Mesothelial cell of epicardium (in vitro differentiated cells): ENCODE measurements around the gene GNG8. TPM values are rescaled to one million over a fixed set of nuclear protein-coding genes. Genes with fewer than 3 reads are reported as not detected.
A peak's percentile ranks its signal among the peaks of the same experiment; 100 is the strongest.

Experiments
- DNase-seq, 2 experiments: peaks; one replicate each; pipeline ENCODE4 v3.0.0; 2021; ENCODE audit warnings: low spot score in 2 of 2; ENCODE audit not compliant: unreplicated experiment in 2 of 2
- H3K27ac Mint-ChIP-seq: 2 replicates; pipeline ENCODE4 v1.8.0; 2021; ENCODE audit warnings: mixed read lengths
- H3K27me3 Mint-ChIP-seq: 2 replicates; pipeline ENCODE4 v1.8.0; 2021; ENCODE audit warnings: low read depth, mixed read lengths
- H3K36me3 Mint-ChIP-seq: 2 replicates; pipeline ENCODE4 v1.8.0; 2021; ENCODE audit warnings: mixed read lengths
- H3K4me1 Mint-ChIP-seq: 2 replicates; pipeline ENCODE4 v1.8.0; 2021; ENCODE audit warnings: mixed read lengths
- H3K4me3 Mint-ChIP-seq: 2 replicates; pipeline ENCODE4 v1.8.0; 2021; ENCODE audit warnings: mild to moderate bottlenecking, moderate library complexity, mixed read lengths
- H3K9me3 Mint-ChIP-seq: 2 replicates; pipeline ENCODE4 v1.8.0; 2021; ENCODE audit warnings: mixed read lengths
- total RNA-seq: library from RNA; stranded (reverse); gene quantifications from 3 replicates; pipeline ENCODE4 v1.2.1, GENCODE V29; 2021
- TF ChIP-seq, protein P1 (sequence below): fragments of 200-600 bp; sonication (generic); IDR thresholded peaks from one replicate; pipeline ENCODE4 v1.5.0; 2021; ENCODE audit warnings: antibody characterized with exemption; ENCODE audit not compliant: unreplicated experiment

GNG8 gene
- total RNA-seq, 1 donor from 2014 or later: 13.7 TPM

DNA sequence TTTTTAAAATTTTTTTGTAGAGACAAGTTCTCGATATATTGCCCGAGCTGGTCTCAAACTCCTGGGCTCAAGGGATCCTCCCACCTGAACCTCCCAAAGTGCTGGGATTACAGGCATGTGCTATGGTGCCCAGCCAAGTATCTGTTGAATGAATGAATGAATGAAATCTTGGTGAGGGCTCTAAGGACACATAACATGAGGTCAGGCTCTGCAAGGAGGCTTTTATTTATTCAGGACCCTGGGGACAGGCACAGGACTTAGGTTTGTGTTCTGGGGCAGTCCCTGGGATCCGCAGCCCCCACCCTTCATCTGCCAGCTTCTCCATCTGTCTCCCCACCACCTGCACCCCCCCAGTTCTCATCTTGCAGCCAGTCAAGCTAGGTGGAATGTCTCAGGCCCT lies 15.7 kb downstream of the GNG8 start:
- no peaks in the 10 kb centered on the region for H3K9me3 Mint-ChIP-seq
- TF ChIP-seq, protein P1, sequence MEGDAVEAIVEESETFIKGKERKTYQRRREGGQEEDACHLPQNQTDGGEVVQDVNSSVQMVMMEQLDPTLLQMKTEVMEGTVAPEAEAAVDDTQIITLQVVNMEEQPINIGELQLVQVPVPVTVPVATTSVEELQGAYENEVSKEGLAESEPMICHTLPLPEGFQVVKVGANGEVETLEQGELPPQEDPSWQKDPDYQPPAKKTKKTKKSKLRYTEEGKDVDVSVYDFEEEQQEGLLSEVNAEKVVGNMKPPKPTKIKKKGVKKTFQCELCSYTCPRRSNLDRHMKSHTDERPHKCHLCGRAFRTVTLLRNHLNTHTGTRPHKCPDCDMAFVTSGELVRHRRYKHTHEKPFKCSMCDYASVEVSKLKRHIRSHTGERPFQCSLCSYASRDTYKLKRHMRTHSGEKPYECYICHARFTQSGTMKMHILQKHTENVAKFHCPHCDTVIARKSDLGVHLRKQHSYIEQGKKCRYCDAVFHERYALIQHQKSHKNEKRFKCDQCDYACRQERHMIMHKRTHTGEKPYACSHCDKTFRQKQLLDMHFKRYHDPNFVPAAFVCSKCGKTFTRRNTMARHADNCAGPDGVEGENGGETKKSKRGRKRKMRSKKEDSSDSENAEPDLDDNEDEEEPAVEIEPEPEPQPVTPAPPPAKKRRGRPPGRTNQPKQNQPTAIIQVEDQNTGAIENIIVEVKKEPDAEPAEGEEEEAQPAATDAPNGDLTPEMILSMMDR: no peak
- no peak for DNase-seq
- no peak overlapping the region for H3K4me3 Mint-ChIP-seq
- H3K36me3 Mint-ChIP-seq: no peaks in the 10 kb centered on the region
- no peaks in the 10 kb centered on the region for H3K27me3 Mint-ChIP-seq
- peak overlapping the region; percentile 39 for H3K27ac Mint-ChIP-seq
- H3K4me1 Mint-ChIP-seq: peaks cover 41% of the 10 kb centered on the region

DNA sequence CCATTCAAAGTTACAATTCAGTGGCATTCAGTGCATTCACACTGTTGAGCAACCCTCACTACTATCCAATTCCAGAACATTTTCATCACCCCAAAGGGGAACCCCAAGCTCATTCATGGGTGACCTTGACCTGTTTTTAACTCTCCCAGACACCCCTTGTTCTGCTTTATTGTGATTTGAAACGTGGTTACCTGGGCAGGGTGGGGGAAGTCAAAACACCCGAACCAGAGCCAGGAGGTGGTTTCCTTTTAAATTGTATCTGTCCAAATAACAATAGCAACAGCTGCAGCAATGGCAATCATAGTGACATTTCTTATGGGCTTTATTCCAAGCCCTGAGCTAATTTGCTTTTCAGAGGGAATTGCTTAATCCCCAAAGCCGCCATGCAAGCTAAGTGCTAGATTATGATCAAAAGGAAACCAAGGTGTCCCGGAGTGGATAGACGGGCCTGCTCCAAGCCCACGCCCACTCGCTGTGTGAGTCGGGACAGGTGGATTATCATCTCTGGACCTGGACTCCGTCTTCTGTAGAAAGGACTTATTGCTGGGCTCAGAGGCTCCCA lies 17.3 kb downstream of the GNG8 start:
- Mint-ChIP-seq H3K36me3 (no peaks in the 10 kb centered on the region), H3K4me1 (peaks cover 37% of the 10 kb centered on the region), H3K9me3 (no peaks in the 10 kb centered on the region), H3K4me3 (no peak overlapping the region), H3K27me3 (no peaks in the 10 kb centered on the region), H3K27ac (no peak overlapping the region)
- TF ChIP-seq, protein P1: no peak
- no peak for DNase-seq

DNA sequence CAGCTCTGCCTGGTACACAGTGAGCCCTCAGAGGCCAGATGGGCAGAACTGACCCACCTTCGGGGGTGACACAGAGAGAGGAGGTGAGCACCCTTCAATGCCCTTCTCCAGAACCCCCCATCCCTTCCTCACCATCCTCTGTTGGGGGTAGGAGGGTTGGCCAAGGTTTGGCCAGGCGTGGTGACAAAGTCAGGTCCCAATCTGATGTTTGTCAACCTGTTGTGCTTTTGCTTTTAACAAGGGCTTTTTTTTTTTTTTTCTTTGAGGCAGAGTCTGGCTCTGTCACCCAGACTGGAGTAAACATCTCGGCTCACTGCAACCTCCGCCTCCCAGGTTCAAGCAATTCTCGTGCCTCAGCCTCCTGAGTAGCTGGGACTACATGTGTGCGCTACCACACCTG lies 18.4 kb downstream of the GNG8 start:
- no peaks in the 10 kb centered on the region for H3K36me3 Mint-ChIP-seq
- TF ChIP-seq, protein P1: no peak
- no peak overlapping the region for H3K4me3 Mint-ChIP-seq
- peaks cover 37% of the 10 kb centered on the region for H3K4me1 Mint-ChIP-seq
- H3K9me3 Mint-ChIP-seq: no peaks in the 10 kb centered on the region
- H3K27me3 Mint-ChIP-seq: no peaks in the 10 kb centered on the region
- DNase-seq: no peak
- H3K27ac Mint-ChIP-seq: no peak overlapping the region

DNA sequence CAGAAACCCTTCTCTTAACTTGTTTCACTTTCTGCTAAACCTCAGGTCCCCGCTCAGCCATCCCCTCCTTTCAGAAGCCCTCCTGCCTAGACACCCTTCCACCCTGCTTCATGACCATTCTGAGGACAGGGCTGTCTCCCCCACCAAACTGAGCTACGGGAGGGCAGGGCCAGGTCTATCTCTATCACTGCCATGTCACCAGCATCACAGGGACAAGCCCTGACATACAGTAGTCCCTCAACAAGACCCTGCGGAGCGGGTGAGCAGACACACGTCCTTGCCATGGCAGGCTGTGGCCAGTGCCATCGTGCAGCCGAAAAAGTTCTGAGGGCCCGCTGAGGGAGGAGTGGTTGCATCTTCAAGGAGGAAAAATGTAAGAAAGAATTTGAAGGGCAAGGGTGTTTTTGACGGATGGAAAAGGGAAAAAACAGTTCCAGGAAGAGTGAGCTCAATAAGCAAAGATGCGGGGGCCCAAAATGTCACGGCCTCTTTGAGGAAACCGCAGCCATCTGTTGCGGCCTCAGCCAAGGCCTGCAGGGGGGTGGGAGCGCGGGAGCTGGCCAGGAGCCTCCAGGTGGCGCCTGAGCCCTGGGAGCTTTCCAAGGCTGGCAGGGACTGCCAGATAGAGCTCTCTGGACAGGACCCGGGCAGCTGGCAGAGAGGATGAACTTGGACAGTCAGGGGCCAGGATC lies 19.2 kb downstream of the GNG8 start:
- no peaks in the 10 kb centered on the region for H3K9me3 Mint-ChIP-seq
- H3K27ac Mint-ChIP-seq: peak overlapping the region; percentile 54
- peak in 1 of 2 experiments; percentile 72 for DNase-seq
- TF ChIP-seq, protein P1: no peak
- H3K4me3 Mint-ChIP-seq: no peak overlapping the region
- H3K27me3 Mint-ChIP-seq: no peaks in the 10 kb centered on the region
- peaks cover 28% of the 10 kb centered on the region for H3K4me1 Mint-ChIP-seq
- H3K36me3 Mint-ChIP-seq: no peaks in the 10 kb centered on the region

DNA sequence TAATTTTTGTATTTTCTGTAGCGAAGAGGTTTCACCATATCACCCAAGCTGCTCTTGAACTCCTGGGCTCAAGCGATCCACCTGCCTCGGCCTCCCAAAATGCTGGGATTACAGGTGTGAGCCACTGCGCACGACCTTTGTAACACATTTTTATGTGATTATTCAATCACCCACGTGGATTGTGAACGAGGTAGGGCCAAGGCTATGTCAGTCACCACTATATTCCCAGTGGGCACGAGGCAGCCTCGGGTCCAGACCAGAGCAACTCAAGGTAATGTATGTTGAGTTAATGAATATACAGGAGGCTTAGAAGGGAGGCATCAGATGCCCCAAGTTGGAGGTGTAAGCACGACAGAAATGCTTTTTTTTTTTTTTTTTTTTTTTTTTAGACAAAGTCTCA lies 20.0 kb downstream of the GNG8 start:
- Mint-ChIP-seq H3K4me3 (no peak overlapping the region), H3K36me3 (no peaks in the 10 kb centered on the region), H3K9me3 (no peaks in the 10 kb centered on the region), H3K27ac (no peak overlapping the region), H3K4me1 (peaks cover 20% of the 10 kb centered on the region), H3K27me3 (no peaks in the 10 kb centered on the region)
- TF ChIP-seq, protein P1: no peak
- no peak for DNase-seq
